ENCODE results near the gene DHCR24.

The DHCR24 gene

GRCh38 chr1:54864460-54865208, 22.4 kb downstream of the DHCR24 start:
- Mint-ChIP-seq H3K36me3 (ENCODE audit: low read depth) (peaks cover 60% of the 10 kb centered on the region), H3K4me3 (no peak overlapping the region), H3K4me1 (ENCODE audit: low read depth) (peaks cover 10% of the 10 kb centered on the region), H3K9me3 (no peaks in the 10 kb centered on the region), H3K27me3 (ENCODE audit: low read depth) (no peaks in the 10 kb centered on the region), H3K27ac (no peak overlapping the region)
- no peak for DNase-seq (ENCODE audit: low spot score)

- no peak overlapping the region for H3K27ac Mint-ChIP-seq
- H3K4me1 Mint-ChIP-seq (ENCODE audit: low read depth): peaks cover 10% of the 10 kb centered on the region
Observed at GRCh38 chr1:54863267-54863665, 23.7 kb downstream of the DHCR24 start.

GRCh38 chr1:54861070-54861761, 25.8 kb downstream of the DHCR24 start:
- Mint-ChIP-seq H3K27me3 (ENCODE audit: low read depth) (no peaks in the 10 kb centered on the region), H3K36me3 (ENCODE audit: low read depth) (peaks cover 56% of the 10 kb centered on the region), H3K4me1 (ENCODE audit: low read depth) (peaks cover 10% of the 10 kb centered on the region), H3K4me3 (no peak overlapping the region), H3K9me3 (no peaks in the 10 kb centered on the region), H3K27ac (peak overlapping the region; percentile 5)
- no peak for DNase-seq (ENCODE audit: low spot score)

More at GRCh38 chr1:54863267-54863665, 23.7 kb downstream of the DHCR24 start:
- Mint-ChIP-seq H3K27me3 (ENCODE audit: low read depth) (no peaks in the 10 kb centered on the region), H3K9me3 (no peaks in the 10 kb centered on the region), H3K36me3 (ENCODE audit: low read depth) (peaks cover 57% of the 10 kb centered on the region), H3K4me3 (no peak overlapping the region)
- DNase-seq (ENCODE audit: low spot score): no peak

DNA sequence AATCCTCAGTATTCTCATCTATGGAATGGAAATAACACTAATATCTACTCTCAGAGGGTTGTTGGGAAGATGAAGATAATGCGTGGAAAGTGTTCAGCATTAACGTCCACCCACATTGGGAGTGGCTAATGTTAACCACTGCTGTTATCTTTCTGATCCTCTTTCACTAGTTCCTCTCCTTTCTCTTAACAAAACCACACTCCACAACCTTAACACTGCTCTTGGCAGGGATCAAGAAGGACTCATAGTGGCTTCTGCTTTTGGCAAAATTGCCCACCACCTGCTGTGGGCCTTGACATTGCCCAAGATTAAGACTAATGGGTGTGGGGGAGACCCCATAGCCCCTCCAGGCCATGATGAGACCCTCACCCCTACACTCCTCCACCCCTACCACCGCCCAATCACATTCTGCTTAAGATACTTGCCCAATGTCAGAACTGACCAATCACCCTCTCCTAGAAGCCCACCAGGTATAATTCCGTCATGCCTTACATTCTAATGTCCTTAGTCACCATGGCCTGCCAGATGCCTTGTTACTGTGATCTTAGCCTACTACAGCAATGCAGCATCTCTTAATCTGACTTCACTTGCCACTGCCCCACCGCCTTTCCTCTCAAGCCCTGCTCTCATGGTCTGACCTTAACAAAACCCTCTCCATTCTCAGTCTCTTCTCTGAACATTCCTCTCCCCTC, 27.1 kb downstream of the DHCR24 start:
- Mint-ChIP-seq H3K36me3 (ENCODE audit: low read depth) (peaks cover 55% of the 10 kb centered on the region), H3K9me3 (no peaks in the 10 kb centered on the region), H3K4me1 (ENCODE audit: low read depth) (peaks cover 10% of the 10 kb centered on the region), H3K27me3 (ENCODE audit: low read depth) (no peaks in the 10 kb centered on the region), H3K4me3 (no peak overlapping the region), H3K27ac (peak overlapping the region; percentile 44)
- DNase-seq (ENCODE audit: low spot score): no peak

DNA sequence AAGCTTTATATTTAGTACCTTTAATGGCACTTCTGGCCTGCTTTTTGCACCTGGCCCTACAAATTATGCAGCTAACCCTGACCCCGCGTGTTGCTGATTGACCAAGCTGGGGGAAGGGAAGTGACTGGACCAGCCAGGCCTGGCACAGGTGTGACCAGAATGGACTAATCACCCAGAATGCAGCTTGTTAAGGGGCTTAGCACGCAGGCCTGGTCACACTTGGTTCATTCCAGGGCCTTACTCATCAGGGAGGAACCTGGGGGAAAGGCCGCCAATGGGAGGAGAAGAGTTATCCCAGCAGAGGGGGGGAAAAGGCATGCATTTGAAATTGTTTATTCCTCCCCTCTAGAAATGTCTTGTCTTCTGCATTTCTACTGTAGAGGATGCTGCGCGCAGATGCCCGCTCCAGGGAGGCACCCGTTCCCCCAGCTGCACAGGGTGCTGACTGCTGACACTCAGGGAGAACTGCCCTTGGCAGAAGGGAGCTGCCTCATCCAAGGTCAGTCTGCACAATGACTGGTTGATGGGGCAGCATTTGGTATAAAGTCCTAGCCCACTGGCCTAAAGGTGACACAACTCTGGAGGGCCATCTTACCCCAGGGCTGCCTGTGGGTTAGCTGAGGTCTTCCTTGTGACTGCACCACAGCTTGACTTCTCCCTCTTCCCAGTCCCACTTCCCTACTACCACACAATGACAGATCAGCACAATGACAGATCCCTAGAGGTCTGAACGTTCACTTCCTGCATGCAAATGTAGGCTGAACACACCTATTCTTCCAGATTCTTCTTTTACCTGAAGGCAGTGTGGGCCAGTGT, 29.0 kb downstream of the DHCR24 start:
- Mint-ChIP-seq H3K27me3 (ENCODE audit: low read depth) (no peaks in the 10 kb centered on the region), H3K36me3 (ENCODE audit: low read depth) (peaks cover 53% of the 10 kb centered on the region), H3K27ac (no peak overlapping the region), H3K4me3 (no peak overlapping the region), H3K9me3 (no peaks in the 10 kb centered on the region), H3K4me1 (ENCODE audit: low read depth) (peaks cover 8% of the 10 kb centered on the region)
- DNase-seq (ENCODE audit: low spot score): no peak

DNA sequence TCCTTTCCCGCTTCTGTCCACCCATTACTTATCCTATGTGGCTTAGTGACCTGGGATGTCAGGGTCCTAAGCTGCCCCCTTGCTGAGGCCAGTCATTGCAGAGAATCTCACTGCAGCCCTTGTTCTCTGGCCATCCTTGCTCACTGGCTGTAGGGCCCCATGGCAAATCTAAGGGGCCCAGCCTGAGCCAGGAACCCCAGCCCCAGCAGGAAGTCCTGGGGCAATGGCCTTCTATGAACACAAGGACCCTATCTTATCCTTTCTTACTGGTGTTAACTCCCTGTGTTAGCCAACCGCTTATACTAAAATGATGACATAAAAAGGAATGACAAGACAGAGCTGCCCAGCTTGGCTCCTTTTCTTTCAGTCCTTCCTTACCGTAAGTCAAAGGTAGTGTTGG, 29.9 kb downstream of the DHCR24 start:
- Mint-ChIP-seq H3K36me3 (ENCODE audit: low read depth) (peaks cover 52% of the 10 kb centered on the region), H3K4me3 (no peak overlapping the region), H3K9me3 (no peaks in the 10 kb centered on the region), H3K27ac (no peak overlapping the region), H3K4me1 (ENCODE audit: low read depth) (peaks cover 8% of the 10 kb centered on the region), H3K27me3 (ENCODE audit: low read depth) (no peaks in the 10 kb centered on the region)
- no peak for DNase-seq (ENCODE audit: low spot score)

GRCh38 chr1:54854381-54855020, 32.5 kb downstream of the DHCR24 start:
- no peaks in the 10 kb centered on the region for H3K27me3 Mint-ChIP-seq (ENCODE audit: low read depth)
- H3K9me3 Mint-ChIP-seq: no peaks in the 10 kb centered on the region
- H3K4me1 Mint-ChIP-seq (ENCODE audit: low read depth): no peaks in the 10 kb centered on the region
- H3K36me3 Mint-ChIP-seq (ENCODE audit: low read depth): peaks cover 54% of the 10 kb centered on the region
- no peak for DNase-seq (ENCODE audit: low spot score)
- no peak overlapping the region for H3K27ac Mint-ChIP-seq
- H3K4me3 Mint-ChIP-seq: no peak overlapping the region

GRCh38 chr1:54853793-54854370, 33.1 kb downstream of the DHCR24 start:
- no peak overlapping the region for H3K4me3 Mint-ChIP-seq

GRCh38 chr1:54853096-54853792, 33.8 kb downstream of the DHCR24 start:
- no peak for DNase-seq (ENCODE audit: low spot score)
- Mint-ChIP-seq H3K9me3 (no peaks in the 10 kb centered on the region), H3K27me3 (ENCODE audit: low read depth) (no peaks in the 10 kb centered on the region), H3K4me3 (no peak overlapping the region), H3K27ac (no peak overlapping the region), H3K4me1 (ENCODE audit: low read depth) (no peaks in the 10 kb centered on the region), H3K36me3 (ENCODE audit: low read depth) (peaks cover 60% of the 10 kb centered on the region)

More at GRCh38 chr1:54853793-54854370, 33.1 kb downstream of the DHCR24 start:
- Mint-ChIP-seq H3K4me1 (ENCODE audit: low read depth) (no peaks in the 10 kb centered on the region), H3K9me3 (no peaks in the 10 kb centered on the region), H3K27me3 (ENCODE audit: low read depth) (no peaks in the 10 kb centered on the region), H3K27ac (no peak overlapping the region), H3K36me3 (ENCODE audit: low read depth) (peaks cover 59% of the 10 kb centered on the region)
- no peak for DNase-seq (ENCODE audit: low spot score)

DNA sequence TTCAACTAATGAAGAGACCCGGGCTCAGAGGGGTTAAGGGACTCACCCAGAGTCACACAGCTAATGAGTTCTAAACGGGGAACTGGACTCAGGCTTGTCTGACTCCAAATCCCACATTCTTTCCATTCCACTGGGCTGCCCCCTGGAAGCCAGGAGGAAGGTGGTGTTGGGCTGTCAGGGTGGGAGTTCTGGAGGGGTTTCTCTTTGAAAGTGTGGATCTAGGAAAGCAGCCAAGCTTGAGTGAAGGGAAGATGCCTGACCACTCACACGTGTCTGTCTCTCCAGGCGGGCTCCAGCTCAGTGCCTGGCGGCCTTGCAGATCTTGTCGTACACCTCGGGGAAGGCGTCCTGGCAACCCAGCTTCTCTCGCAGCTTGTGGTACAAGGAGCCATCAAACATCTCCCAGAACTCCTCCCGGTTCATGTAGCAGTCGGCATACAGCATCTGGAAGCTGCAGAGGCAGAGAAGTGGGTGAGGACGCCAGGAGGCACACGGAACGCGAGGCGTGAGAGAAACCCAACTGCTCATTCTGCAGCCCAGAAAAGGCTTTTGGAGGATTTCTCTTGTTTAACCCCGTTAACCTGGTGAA, 35.0 kb downstream of the DHCR24 start:
- no peaks in the 10 kb centered on the region for H3K27me3 Mint-ChIP-seq (ENCODE audit: low read depth)
- H3K9me3 Mint-ChIP-seq: no peaks in the 10 kb centered on the region
- H3K4me1 Mint-ChIP-seq (ENCODE audit: low read depth): no peaks in the 10 kb centered on the region
- no peak for DNase-seq (ENCODE audit: low spot score)
- no peak overlapping the region for H3K27ac Mint-ChIP-seq
- peaks cover 64% of the 10 kb centered on the region for H3K36me3 Mint-ChIP-seq (ENCODE audit: low read depth)
- H3K4me3 Mint-ChIP-seq: no peak overlapping the region

DNA sequence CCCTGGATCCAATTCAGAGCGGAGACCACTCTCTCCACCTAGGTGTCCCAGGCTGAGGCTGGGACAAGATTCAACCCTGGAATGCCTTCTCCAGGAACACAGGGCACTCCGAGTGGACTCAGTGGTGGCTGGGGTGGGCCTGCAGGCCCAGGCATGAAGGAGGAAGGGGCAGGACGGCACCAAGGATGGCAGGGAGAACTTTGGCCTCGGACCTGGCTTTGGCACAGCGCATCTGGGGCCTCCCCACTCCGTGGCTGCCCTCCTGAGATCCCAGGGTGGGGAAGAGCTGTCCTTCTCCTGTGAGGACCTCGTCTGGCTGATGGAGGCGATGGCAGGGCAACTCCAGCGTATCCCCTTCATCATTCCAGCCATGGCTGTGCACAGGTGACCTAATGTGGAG, 35.6 kb downstream of the DHCR24 start:
- Mint-ChIP-seq H3K27me3 (ENCODE audit: low read depth) (no peaks in the 10 kb centered on the region), H3K27ac (no peak overlapping the region), H3K4me1 (ENCODE audit: low read depth) (no peaks in the 10 kb centered on the region), H3K9me3 (no peaks in the 10 kb centered on the region), H3K36me3 (ENCODE audit: low read depth) (peaks cover 61% of the 10 kb centered on the region), H3K4me3 (no peak overlapping the region)
- DNase-seq (ENCODE audit: low spot score): no peak

DNA sequence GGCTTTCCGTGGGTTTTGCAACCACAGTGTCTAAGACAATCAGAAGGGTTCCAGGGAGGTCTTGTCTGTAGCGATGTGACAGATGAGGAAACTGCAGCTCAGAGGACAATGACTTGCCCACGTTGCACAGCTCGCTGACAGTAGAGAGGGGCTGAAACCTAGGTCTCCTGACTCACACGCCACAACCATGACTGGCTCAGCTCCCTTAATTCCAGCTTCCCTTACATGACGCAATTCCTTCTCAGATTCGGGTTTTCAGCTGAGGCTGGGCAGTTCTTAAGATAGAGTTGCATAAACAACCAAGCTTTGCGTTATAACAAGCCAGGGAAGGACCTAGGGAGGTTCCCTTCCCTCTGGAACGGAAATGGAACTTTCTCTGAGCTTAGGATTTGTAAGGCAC, 36.3 kb downstream of the DHCR24 start:
- Mint-ChIP-seq H3K9me3 (no peaks in the 10 kb centered on the region), H3K4me3 (no peak overlapping the region), H3K4me1 (ENCODE audit: low read depth) (no peaks in the 10 kb centered on the region), H3K27me3 (ENCODE audit: low read depth) (no peaks in the 10 kb centered on the region), H3K36me3 (ENCODE audit: low read depth) (peaks cover 57% of the 10 kb centered on the region), H3K27ac (no peak overlapping the region)
- DNase-seq (ENCODE audit: low spot score): no peak
